Epithelial cell of proximal tubule (primary cell): ENCODE measurements around the gene GLIPR2. TPM values are rescaled to one million over a fixed set of nuclear protein-coding genes. Genes with fewer than 3 reads are reported as not detected.

ENCODE experiments used
- DNase-seq: peaks from one replicate; pipeline ENCODE4 v3.0.0-alpha.2; 2011; ENCODE audit warnings: low read depth
- H3K4me3 ChIP-seq: 2 replicates; pipeline ENCODE4 v1.5.1; 2011; ENCODE audit warnings: low read depth, mild to moderate bottlenecking, low read length
- total RNA-seq: library from RNA; depleted of rRNA; stranded (reverse); fragments of >200 nt; gene quantifications from 2 replicates; pipeline ENCODE4 v1.2.3, GENCODE V29; 2015
- TF ChIP-seq, protein P1 (sequence below): conservative IDR thresholded peaks from 2 replicates; pipeline ENCODE4 v1.5.1; 2012; ENCODE audit warnings: low read depth, mild to moderate bottlenecking, low read length

GLIPR2 gene
- total RNA-seq, 1 donor from 2014 or later, result 42.7 TPM

DNA sequence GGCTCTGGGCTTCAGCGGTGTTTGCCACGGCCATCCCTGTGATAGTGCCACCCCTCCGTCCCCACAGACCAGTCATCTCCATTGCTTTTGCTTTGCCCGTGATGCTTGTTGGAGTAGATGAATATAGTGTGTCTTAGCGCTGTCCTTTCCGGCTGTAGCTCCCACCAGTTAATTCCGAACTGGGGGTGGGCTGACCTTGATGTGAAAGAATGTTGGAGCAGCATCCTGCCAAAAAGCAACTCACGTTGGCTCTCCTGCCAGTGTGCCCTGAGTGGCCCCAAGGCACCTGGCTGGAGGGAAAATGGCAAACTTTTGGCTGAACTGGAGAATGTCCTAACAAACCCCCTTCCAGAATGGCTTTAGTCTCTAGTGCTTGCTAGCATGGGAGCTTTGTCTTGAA, 74.2 kb downstream of the GLIPR2 start:
- no peak for DNase-seq
- TF ChIP-seq, protein P1, sequence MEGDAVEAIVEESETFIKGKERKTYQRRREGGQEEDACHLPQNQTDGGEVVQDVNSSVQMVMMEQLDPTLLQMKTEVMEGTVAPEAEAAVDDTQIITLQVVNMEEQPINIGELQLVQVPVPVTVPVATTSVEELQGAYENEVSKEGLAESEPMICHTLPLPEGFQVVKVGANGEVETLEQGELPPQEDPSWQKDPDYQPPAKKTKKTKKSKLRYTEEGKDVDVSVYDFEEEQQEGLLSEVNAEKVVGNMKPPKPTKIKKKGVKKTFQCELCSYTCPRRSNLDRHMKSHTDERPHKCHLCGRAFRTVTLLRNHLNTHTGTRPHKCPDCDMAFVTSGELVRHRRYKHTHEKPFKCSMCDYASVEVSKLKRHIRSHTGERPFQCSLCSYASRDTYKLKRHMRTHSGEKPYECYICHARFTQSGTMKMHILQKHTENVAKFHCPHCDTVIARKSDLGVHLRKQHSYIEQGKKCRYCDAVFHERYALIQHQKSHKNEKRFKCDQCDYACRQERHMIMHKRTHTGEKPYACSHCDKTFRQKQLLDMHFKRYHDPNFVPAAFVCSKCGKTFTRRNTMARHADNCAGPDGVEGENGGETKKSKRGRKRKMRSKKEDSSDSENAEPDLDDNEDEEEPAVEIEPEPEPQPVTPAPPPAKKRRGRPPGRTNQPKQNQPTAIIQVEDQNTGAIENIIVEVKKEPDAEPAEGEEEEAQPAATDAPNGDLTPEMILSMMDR, result no peak

DNA sequence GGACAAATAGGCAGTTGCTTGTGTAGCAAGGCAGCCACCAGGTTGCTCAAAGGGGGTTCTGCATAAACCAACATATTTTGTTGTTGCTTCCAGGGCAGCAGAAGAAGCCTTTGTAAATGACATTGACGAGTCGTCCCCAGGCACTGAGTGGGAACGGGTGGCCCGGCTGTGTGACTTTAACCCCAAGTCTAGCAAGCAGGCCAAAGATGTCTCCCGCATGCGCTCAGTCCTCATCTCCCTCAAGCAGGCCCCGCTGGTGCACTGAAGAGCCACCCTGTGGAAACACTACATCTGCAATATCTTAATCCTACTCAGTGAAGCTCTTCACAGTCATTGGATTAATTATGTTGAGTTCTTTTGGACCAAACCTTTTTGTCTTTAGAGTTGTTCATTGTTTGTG, 75.0 kb downstream of the GLIPR2 start:
- H3K4me3 ChIP-seq, result no peak overlapping the region
- DNase-seq, result no peak
- TF ChIP-seq, protein P1, result no peak

More for the DNA sequence above, 74.2 kb downstream of the GLIPR2 start:
- H3K4me3 ChIP-seq, result no peak overlapping the region

DNA sequence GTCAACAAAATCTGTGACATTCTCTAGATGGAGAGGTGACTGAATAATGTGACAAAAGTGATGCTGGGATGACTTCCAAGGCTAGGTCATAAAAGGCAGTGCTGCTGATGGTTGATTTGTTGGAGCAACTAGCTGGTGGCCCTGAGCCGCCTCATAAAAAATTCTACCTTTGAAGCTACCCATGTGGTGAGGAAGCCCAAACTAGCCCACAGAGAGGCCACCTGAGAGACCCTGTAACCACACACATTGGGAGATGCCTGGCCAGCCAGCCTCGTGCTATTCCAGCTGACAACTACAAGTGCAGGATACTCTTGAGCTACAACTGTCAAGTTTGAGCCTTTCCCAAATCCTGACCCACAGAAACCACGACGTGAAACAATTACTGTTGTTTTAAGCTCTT, 76.9 kb downstream of the GLIPR2 start:
- TF ChIP-seq, protein P1, result no peak
- DNase-seq, result no peak
- no peak overlapping the region for H3K4me3 ChIP-seq

Other genes starting within 250 kb of the GLIPR2 start
- 0.58 TPM in 1 of 2 replicates, not detected in the other for gene HRCT1, start 230.5 kb upstream of the GLIPR2 start, total RNA-seq
- gene SPAAR, start 227.2 kb upstream of the GLIPR2 start, total RNA-seq, result 0.29 TPM in 1 of 2 replicates, not detected in the other
- not detected in 2 replicates for gene OR2S2, start 178.6 kb upstream of the GLIPR2 start, total RNA-seq
- gene RECK, start 99.8 kb upstream of the GLIPR2 start, total RNA-seq, result 5.7 and 6.6 TPM in 2 replicates
- gene CCIN, start 32.7 kb downstream of the GLIPR2 start, total RNA-seq, result 0.06 TPM in 1 of 2 replicates, not detected in the other
- 423 and 461 TPM in 2 replicates for gene CLTA, start 54.2 kb downstream of the GLIPR2 start, total RNA-seq
- 23.4 and 23.9 TPM in 2 replicates for gene GNE, start 121.7 kb downstream of the GLIPR2 start, total RNA-seq